Naive thymus-derived CD4-positive, alpha-beta T cell (primary cell): ENCODE results near the gene TATDN2. TPM values are rescaled to one million over a fixed set of nuclear protein-coding genes. Genes with fewer than 3 reads are reported as not detected.
"Not testable (repeated sequence)": the region's sequence is repeated elsewhere in the genome, so short reads cannot be mapped to it uniquely, and the experiment has no call there.

Source experiments
- ATAC-seq: fragments of 150-1000 bp; cut with Tn5 transposase; 2 replicates; pipeline ENCODE4 v1.10.0; 2021; ENCODE audit warnings: mild to moderate bottlenecking, moderate library complexity
- CTCF ChIA-PET: fragments of 350-600 bp; sonication (Branson Sonifier 250); formaldehyde crosslinking; loops from one replicate; lab custom pipeline; 2021; ENCODE audit warnings: antibody characterized with exemption; lab: Charles Lee
- POLR2A ChIA-PET: fragments of 350-600 bp; sonication (Branson Sonifier 250); formaldehyde crosslinking; loops from one replicate; lab custom pipeline; 2021; ENCODE audit warnings: antibody characterized with exemption, inconsistent platforms; lab: Charles Lee
- DNase-seq, 9 donors: peaks; one replicate each; pipeline versions ENCODE4 v3.0.0 to v3.0.0-alpha.2; 2020 to 2022; ENCODE audit warnings: mixed read lengths in 1 of 9
- H3K27ac ChIP-seq: one replicate; pipeline ENCODE4 v1.7.0; 2013; ENCODE audit warnings: mild to moderate bottlenecking, low read depth, low read length, moderate library complexity
- H3K27me3 ChIP-seq, 2 donors: one replicate each; pipeline ENCODE4 v1.7.0; 2013; ENCODE audit warnings: low read length in 2 of 2, mild to moderate bottlenecking in 2 of 2, moderate library complexity in 2 of 2; ENCODE audit not compliant: control insufficient read depth in 2 of 2, insufficient read depth in 2 of 2
- H3K36me3 ChIP-seq, 3 experiments: 1 replicate in 2 of 3; 2 replicates in 1 of 3; pipeline ENCODE4 v1.7.0; 2013; ENCODE audit warnings: low read length in 3 of 3, mild to moderate bottlenecking in 3 of 3, moderate library complexity in 1 of 3; ENCODE audit not compliant: insufficient read depth in 3 of 3, control insufficient read depth in 2 of 3
- H3K4me1 ChIP-seq, 2 donors: one replicate each; pipeline ENCODE4 v1.7.0; 2013; ENCODE audit warnings: low read length in 2 of 2, mild to moderate bottlenecking in 2 of 2, moderate library complexity in 1 of 2; ENCODE audit not compliant: control insufficient read depth in 2 of 2, insufficient read depth in 2 of 2
- H3K4me3 ChIP-seq: 2 replicates; pipeline ENCODE4 v1.7.0; 2013; ENCODE audit warnings: mild to moderate bottlenecking, low read length
- H3K9me3 ChIP-seq, 3 experiments: 1 replicate in 2 of 3; 2 replicates in 1 of 3; pipeline ENCODE4 v1.7.0; 2013; ENCODE audit warnings: low read length in 3 of 3; ENCODE audit not compliant: control insufficient read depth in 2 of 3
- H3K27ac Mint-ChIP-seq, 9 donors: one replicate each; pipeline ENCODE4 v1.8.0; 2020 to 2022; ENCODE audit warnings: mixed read lengths in 9 of 9, mild to moderate bottlenecking in 8 of 9, moderate library complexity in 5 of 9, inconsistent platforms in 2 of 9
- H3K27me3 Mint-ChIP-seq, 5 donors: one replicate each; pipeline ENCODE4 v1.8.0; 2021 to 2022; ENCODE audit warnings: mixed read lengths in 5 of 5, mild to moderate bottlenecking in 1 of 5
- H3K36me3 Mint-ChIP-seq, 5 donors: one replicate each; pipeline ENCODE4 v1.8.0; 2020 to 2022; ENCODE audit warnings: mixed read lengths in 5 of 5, mild to moderate bottlenecking in 3 of 5, inconsistent platforms in 1 of 5
- H3K4me1 Mint-ChIP-seq, 7 donors: one replicate each; pipeline ENCODE4 v1.8.0; 2020 to 2022; ENCODE audit warnings: mixed read lengths in 7 of 7, mild to moderate bottlenecking in 3 of 7, inconsistent platforms in 1 of 7
- H3K4me3 Mint-ChIP-seq, 10 donors: one replicate each; pipeline ENCODE4 v1.8.0; 2020 to 2022; ENCODE audit warnings: mild to moderate bottlenecking in 10 of 10, mixed read lengths in 10 of 10, moderate library complexity in 6 of 10, inconsistent platforms in 2 of 10
- H3K9me3 Mint-ChIP-seq, 11 donors: one replicate each; pipeline ENCODE4 v1.8.0; 2020 to 2022; ENCODE audit warnings: mixed read lengths in 11 of 11, mild to moderate bottlenecking in 4 of 11, inconsistent platforms in 1 of 11, moderate library complexity in 1 of 11
- intact Hi-C, 2 donors: fragments of 100-400 bp; cut with micrococcal nuclease; formaldehyde crosslinking; loops; one replicate each; pipeline ENCODE4 v1.15.1; 2023
- polyA plus RNA-seq, 2 donors: library from polyadenylated mRNA; unstranded; fragments of 300-500 nt; fragmentation: Illumina TruSeq; gene quantifications; one replicate each; pipeline ENCODE4 v1.2.3, GENCODE V29; 2021
- total RNA-seq, 6 experiments: library from RNA in 5 of 6; stranded (reverse) in 5 of 6; gene quantifications; 1 replicate in 5 of 6; 2 replicates in 1 of 6; pipeline ENCODE4 v1.2.3 and lab custom pipeline; 2021 to 2026

Gene TATDN2
- total and polyA plus RNA-seq, 7 experiments from 2014 or later: 12.9 to 88.8 (median 68.7) TPM

GRCh38 chr3:10292505-10293419, 44.5 kb downstream of the TATDN2 start, which contains the start of gene GHRL:
GHRL (minus strand) TSS chr3:10292947; CDS start chr3:10290180, 2,767 bp downstream.
- H3K4me1 Mint-ChIP-seq: peaks cover 14 to 28% (median 21%) of the 10 kb centered on the region in 7 donors
- no peak for DNase-seq
- H3K9me3 Mint-ChIP-seq: no peaks in the 10 kb centered on the region
- H3K27me3 Mint-ChIP-seq: no peaks in the 10 kb centered on the region
- H3K36me3 Mint-ChIP-seq: peaks cover 0 to 33% (median 18%) of the 10 kb centered on the region in 5 donors
- H3K27ac Mint-ChIP-seq: peak within 1 kb of the TSS; percentile 19 to 84 (median 69)
- ChIA-PET POLR2A (interaction anchor here (0.7 to 1.1 kb wide), 2 partner anchors 10 to 1098 kb away, joined by 3 read pairs; no protein-coding TSS in a partner anchor), CTCF (interaction anchor here (0.6 to 0.8 kb wide), 2 partner anchors 20 to 29 kb away, joined by 3 read pairs; no protein-coding TSS in a partner anchor)
- H3K9me3 ChIP-seq: no peaks in the 10 kb centered on the region
- intact Hi-C loops: no loop called here
- peak within 1 kb of the TSS in 4 of 10 donors; percentile 14 to 57 (median 36) for H3K4me3 Mint-ChIP-seq
- ATAC-seq: peak; percentile 86
- H3K27me3 ChIP-seq: no peaks in the 10 kb centered on the region
- no peak within 1 kb of the TSS for H3K4me3 ChIP-seq
- peaks cover 0 to 53% (median 18%) of the 10 kb centered on the region in 3 experiments for H3K36me3 ChIP-seq
- no peak within 1 kb of the TSS for H3K27ac ChIP-seq
- no peaks in the 10 kb centered on the region for H3K4me1 ChIP-seq

GRCh38 chr3:10294030-10294586, 45.8 kb downstream of the TATDN2 start:
- DNase-seq (no peak), ATAC-seq (no peak)
- ChIA-PET POLR2A (no interaction called here), CTCF (no interaction called here)
- peak overlapping the region in 1 of 10 donors; percentile 35 for H3K4me3 Mint-ChIP-seq
- peaks cover 17 to 32% (median 23%) of the 10 kb centered on the region in 7 donors for H3K4me1 Mint-ChIP-seq
- H3K27ac Mint-ChIP-seq: peak overlapping the region in 5 of 9 donors; percentile 20 to 72 (median 55)
- H3K4me1 ChIP-seq: no peaks in the 10 kb centered on the region
- H3K27me3 Mint-ChIP-seq: no peaks in the 10 kb centered on the region
- no peaks in the 10 kb centered on the region for H3K9me3 ChIP-seq
- peaks cover 0 to 29% (median 18%) of the 10 kb centered on the region in 5 donors for H3K36me3 Mint-ChIP-seq
- intact Hi-C loops: no loop called here
- H3K27me3 ChIP-seq: no peaks in the 10 kb centered on the region
- H3K36me3 ChIP-seq: peaks cover 0 to 44% (median 16%) of the 10 kb centered on the region in 3 experiments
- H3K27ac ChIP-seq: no peak overlapping the region
- H3K9me3 Mint-ChIP-seq: no peaks in the 10 kb centered on the region
- H3K4me3 ChIP-seq: no peak overlapping the region

GRCh38 chr3:10298064-10298463, 49.8 kb downstream of the TATDN2 start:
- POLR2A ChIA-PET, H3K4me3 Mint-ChIP-seq, intact Hi-C loops, H3K4me1 ChIP-seq, H3K9me3 Mint-ChIP-seq, H3K9me3 ChIP-seq, H3K27ac Mint-ChIP-seq, DNase-seq, CTCF ChIA-PET, H3K27me3 ChIP-seq, H3K27ac ChIP-seq, H3K4me3 ChIP-seq, H3K27me3 Mint-ChIP-seq, ATAC-seq: not testable (repeated sequence)
- peaks cover 8 to 33% (median 26%) of the 10 kb centered on the region in 5 donors for H3K36me3 Mint-ChIP-seq
- H3K36me3 ChIP-seq: peaks cover 6 to 58% (median 18%) of the 10 kb centered on the region in 3 experiments
- H3K4me1 Mint-ChIP-seq: peaks cover 15 to 24% (median 17%) of the 10 kb centered on the region in 7 donors

GRCh38 chr3:10299175-10299574, 50.9 kb downstream of the TATDN2 start:
- Histone ChIP-seq H3K4me3 (no peak overlapping the region), H3K9me3 (no peaks in the 10 kb centered on the region), H3K4me1 (no peaks in the 10 kb centered on the region), H3K27me3 (no peaks in the 10 kb centered on the region), H3K36me3 (peaks cover 13 to 68% (median 19%) of the 10 kb centered on the region in 3 experiments), H3K27ac (no peak overlapping the region)
- no peaks in the 10 kb centered on the region for H3K9me3 Mint-ChIP-seq
- H3K4me1 Mint-ChIP-seq: peaks cover 11 to 19% (median 15%) of the 10 kb centered on the region in 7 donors
- H3K27me3 Mint-ChIP-seq: no peaks in the 10 kb centered on the region
- H3K36me3 Mint-ChIP-seq: peaks cover 8 to 40% (median 33%) of the 10 kb centered on the region in 5 donors
- no peak overlapping the region for H3K4me3 Mint-ChIP-seq
- intact Hi-C loops: no loop called here
- CTCF ChIA-PET: interaction anchor here (0.6 kb wide), 1 partner anchor 26 kb away, joined by 3 read pairs; no protein-coding TSS in a partner anchor
- DNase-seq: no peak
- POLR2A ChIA-PET: no interaction called here
- H3K27ac Mint-ChIP-seq: peak overlapping the region in 8 of 9 donors; percentile 19 to 75 (median 57)
- ATAC-seq: no peak

- Histone ChIP-seq H3K4me3 (no peak overlapping the region), H3K27me3 (no peaks in the 10 kb centered on the region), H3K36me3 (peaks cover 13 to 69% (median 20%) of the 10 kb centered on the region in 3 experiments), H3K9me3 (no peaks in the 10 kb centered on the region), H3K4me1 (no peaks in the 10 kb centered on the region), H3K27ac (no peak overlapping the region)
- POLR2A ChIA-PET: no interaction called here
- H3K9me3 Mint-ChIP-seq: no peaks in the 10 kb centered on the region
- no peak for ATAC-seq
- peaks cover 8 to 40% (median 32%) of the 10 kb centered on the region in 5 donors for H3K36me3 Mint-ChIP-seq
- no peak for DNase-seq
- peak overlapping the region in 8 of 9 donors; percentile 19 to 75 (median 42) for H3K27ac Mint-ChIP-seq
- intact Hi-C loops: no loop called here
- peaks cover 9 to 16% (median 12%) of the 10 kb centered on the region in 7 donors for H3K4me1 Mint-ChIP-seq
- CTCF ChIA-PET: no interaction called here
- peak overlapping the region in 1 of 10 donors; percentile 26 for H3K4me3 Mint-ChIP-seq
- H3K27me3 Mint-ChIP-seq: no peaks in the 10 kb centered on the region
These were observed 51.4 kb downstream of the TATDN2 start for GRCh38 chr3:10299679-10300078.

- DNase-seq (no peak), ATAC-seq (no peak)
- POLR2A ChIA-PET: no interaction called here
- Mint-ChIP-seq H3K9me3 (no peaks in the 10 kb centered on the region), H3K4me1 (peaks cover 8 to 12% (median 11%) of the 10 kb centered on the region in 7 donors), H3K4me3 (no peak overlapping the region), H3K36me3 (peaks cover 8 to 38% (median 31%) of the 10 kb centered on the region in 5 donors), H3K27me3 (no peaks in the 10 kb centered on the region), H3K27ac (peak overlapping the region in 6 of 9 donors; percentile 19 to 75 (median 47))
- peaks cover 13 to 73% (median 23%) of the 10 kb centered on the region in 3 experiments for H3K36me3 ChIP-seq
- CTCF ChIA-PET: no interaction called here
- H3K27me3 ChIP-seq: no peaks in the 10 kb centered on the region
- intact Hi-C loops: no loop called here
- H3K4me1 ChIP-seq: no peaks in the 10 kb centered on the region
- H3K9me3 ChIP-seq: no peaks in the 10 kb centered on the region
- H3K27ac ChIP-seq: no peak overlapping the region
- H3K4me3 ChIP-seq: no peak overlapping the region
These were observed 51.8 kb downstream of the TATDN2 start for GRCh38 chr3:10300087-10300486.
